GM18517 (cell line): Measurements from ENCODE around the gene F13B.
A peak's percentile ranks its signal among the peaks of the same experiment; 100 is the strongest.
"Not testable (repeated sequence)": the region's sequence is repeated elsewhere in the genome, so short reads cannot be mapped to it uniquely, and the experiment has no call there.

Experiments used
- ATAC-seq: cut with Tn5 transposase; IDR thresholded peaks from one replicate; pipeline ENCODE4 v1.9.1; 2021; ENCODE audit warnings: mild to moderate bottlenecking, moderate library complexity; ENCODE audit not compliant: unreplicated experiment

The F13B gene

DNA sequence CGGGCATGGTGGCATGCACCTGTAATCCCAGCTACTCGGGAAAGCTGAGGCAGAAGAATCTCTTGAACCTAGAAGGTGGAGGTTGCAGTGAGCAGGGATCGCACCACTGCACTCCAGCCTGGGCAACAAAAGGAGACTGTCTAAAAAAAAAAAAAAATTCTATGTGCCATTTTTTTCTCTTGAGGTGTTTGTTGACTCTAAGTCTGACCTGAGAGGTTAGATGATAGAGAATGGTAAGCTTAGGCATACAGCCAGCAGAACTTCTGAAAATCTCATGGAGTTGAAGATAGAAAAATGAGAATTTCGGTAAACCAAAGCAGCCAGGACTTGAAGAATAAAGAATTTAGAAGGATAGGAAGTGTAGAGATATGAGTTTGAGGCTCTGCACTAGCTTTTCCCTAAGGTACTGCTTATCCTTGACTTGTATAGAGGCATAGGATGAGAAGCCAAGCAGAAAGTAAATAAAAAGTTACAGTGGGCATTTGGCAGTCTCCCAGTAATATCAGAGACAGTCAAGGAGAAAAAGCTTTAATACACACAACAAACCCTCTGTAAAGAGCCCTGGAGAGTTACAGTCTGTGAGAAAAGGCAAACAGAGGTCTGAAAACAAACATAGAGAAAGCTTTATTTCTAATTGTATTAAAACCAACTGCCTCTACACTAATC, 24.3 kb downstream of the F13B start:
- no peak for ATAC-seq

DNA sequence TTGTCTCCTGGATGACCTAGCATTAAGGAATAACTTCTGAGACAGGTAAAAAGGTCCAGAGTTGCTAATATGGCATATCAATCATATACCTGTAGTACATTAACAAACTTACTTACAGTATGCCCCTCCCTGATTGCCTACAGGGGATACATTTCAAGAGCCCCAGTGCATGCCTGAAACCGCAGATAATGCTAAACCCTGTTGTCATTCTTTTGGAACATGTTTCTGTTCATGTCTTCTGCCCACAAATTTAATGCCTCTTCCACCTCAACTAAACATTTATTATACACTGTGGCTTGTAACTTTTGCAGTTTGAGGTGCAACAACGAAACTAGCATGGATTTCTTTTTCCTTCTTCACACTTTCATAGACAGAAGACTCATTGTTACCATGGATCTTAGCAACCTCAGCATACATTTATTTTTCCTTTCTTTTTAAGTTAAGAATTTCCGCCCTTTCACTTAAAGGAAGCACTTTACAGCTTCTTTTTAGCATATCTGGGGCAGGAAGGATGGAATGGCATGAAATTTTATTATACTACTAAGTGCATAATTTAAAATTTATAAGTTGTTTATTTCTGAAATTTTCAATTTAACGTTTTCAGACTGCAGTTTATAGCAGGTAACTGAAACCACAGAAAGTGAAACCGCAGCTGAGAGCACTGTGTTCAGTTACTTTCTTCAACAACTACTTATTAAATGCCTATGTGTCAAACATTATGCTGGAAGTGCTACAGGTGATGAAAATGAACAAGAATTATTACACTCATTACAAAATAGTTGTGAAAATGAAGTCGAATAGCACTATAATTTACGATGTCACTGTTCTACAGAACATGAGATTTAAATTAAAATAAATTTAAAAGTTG, 25.3 kb downstream of the F13B start:
- ATAC-seq: peak; percentile 75

DNA sequence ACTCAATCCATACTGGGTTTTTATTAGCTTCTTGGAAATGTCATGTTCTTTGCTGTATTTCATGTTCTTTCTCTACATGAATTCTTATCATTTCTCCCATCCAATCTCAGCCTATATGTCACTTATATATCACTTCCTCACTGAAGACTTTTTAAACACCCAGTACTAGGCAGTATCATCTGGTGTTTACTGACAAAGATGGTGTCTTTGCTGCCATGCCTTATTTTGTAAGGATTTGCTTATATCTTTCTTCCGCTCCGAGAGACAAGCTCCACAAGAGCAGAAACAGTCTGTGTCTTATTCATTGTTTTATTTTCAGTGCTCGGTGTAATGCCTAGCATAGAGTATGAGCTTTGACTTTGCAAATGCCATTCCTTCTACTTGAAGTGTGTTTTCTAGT, 30.2 kb downstream of the F13B start:
- no peak for ATAC-seq

DNA sequence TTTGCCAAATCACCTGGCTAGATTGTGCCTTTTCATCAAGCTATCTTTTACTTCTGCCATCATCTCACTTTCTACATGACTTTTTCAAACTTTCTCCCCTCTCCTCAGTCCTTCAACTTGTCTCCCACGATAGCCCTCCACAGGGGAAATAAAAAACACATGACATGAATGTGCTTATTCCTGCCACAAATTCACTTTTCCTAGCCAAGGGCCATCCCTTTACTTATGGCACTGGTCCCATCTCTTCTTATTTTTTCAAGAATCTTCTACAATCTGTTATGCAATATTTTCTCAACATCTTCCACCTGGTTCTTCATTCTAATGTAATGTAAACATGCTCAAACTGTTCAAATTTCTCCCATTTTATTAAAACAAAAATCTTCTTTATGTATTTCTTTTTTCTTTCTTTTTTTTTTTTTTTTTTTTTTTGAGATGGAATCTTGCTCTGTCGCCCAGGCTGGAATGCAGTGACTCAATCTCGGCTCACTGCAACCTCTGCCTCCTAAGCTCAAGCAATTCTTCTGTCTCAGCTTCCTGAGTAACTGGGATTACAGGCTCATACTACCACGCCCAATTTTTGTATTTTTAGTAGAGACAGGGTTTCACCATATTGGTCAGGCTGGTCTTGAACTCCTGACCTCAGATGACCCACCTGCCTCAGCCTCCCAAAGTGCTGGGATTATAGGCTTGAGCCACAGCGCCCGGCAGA, 32.3 kb downstream of the F13B start:
- ATAC-seq: not testable (repeated sequence)

DNA sequence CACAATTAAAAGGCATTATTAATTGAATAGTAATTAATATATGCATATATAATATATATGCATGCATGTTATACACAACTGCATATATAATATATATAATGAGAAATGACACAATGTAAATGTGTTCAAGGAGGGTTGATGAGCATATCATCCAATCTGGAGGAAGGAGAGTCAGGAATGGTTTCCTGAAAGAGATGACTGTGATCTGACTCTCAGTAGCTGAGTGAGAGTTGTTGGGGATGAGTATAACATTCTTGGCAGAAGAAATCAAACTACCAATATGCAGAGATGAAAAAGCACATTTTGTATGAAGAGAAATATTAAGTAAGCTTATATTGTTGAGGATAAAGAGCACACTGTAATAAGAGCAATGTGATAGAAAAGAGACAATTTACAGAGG, 37.3 kb downstream of the F13B start:
- no peak for ATAC-seq

DNA sequence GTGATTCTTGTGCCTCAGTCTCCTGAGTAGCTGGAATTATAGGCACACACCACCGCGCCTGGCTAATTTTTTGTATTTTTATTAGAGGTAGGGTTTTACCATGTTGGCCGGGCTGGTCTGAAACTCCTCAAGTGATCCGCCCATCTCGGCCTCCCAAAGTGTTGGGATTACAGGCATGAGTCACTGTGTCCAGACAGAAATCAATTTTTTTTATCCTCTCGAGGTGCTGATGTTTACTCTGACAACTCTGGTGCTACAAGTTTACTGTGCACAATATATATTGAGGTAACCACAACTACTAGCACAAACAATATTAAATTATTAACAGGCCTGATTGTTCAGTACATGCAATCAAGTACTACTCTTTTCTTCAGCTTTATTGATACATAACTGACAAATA, 39.7 kb downstream of the F13B start:
- no peak for ATAC-seq

DNA sequence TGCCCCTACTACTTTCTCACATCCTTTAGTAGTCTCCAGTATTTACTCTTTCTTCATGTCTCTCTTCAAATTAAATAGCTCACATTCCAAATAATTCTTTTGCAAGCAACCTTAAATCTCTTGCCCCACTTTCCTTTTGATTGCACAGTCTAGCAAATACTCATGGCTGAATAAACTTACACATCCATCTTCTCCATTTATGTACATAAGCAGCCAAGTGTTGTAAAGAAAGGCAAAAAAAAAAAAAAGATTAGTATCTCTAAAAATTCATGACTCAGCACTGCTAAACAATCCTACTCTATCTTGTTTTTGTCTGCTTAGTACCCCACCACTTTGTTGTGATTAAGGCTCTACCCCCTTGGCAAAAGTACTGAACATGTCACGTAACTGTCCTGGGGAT, 42.6 kb downstream of the F13B start:
- ATAC-seq: no peak

DNA sequence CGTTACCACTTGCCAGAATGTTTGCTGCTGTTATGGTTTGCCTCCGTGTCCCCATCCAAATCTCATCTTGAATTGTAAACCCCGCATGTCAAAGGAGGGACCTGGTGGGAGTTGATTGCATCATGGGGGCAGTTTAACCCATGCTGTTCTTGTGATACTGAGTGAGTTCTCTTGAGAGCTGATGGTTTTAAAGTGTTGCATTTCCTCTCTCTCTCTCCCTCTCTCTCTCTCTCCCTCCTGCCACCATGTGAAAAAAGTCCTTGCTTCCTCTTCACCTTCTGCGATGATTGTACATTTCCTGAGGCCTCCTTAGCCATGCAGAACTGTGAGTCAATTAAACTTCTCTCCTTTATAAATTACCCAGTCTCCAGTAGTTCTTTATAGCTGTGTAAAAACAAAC, 45.3 kb downstream of the F13B start:
- no peak for ATAC-seq

DNA sequence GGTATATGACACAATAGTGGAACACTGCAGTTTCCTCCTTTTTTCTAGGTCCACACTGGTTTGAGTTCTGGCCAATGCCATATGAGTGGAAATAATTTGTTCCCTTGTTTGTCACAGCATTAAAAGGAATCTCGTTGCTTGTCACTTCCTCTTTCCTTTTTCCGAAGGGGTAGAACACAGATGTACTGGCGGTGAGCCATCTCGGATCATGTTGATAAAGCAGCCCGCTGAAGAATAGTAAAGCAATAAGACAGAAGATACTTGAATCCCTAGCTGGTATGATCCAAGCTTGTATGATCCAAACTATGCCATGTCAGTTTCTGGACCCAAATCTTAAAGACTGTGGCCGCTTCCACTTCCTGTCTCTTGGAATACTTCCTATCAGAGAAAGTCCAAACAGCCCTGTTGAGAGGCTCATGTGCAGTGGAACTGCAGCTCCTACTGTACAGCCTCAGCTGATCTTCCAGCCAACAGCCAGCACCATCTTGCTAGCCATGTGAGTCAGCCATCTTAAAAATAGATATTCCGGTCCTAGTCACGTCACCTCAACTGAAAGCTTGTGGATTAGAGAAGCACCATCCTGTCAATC, 49.4 kb downstream of the F13B start:
- no peak for ATAC-seq

DNA sequence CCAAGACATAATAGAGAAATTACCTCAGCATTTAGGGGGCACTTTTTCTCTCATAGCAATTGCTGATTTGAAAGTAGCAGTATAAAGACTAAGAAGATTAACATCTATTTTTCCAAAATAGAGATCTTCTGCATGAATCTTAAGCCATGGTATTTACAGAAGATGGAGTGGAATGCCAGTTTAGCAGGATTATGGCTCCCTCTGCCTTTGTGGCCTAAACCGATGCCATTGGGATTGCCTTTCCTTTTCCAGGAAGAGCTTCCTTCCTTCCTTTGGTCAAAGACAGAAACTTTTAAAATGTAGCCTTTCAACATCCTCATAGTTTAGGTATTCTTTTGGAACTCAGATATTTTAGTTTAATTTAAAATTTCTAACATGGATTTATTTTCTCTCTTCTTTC, 50.3 kb downstream of the F13B start:
- ATAC-seq: no peak

DNA sequence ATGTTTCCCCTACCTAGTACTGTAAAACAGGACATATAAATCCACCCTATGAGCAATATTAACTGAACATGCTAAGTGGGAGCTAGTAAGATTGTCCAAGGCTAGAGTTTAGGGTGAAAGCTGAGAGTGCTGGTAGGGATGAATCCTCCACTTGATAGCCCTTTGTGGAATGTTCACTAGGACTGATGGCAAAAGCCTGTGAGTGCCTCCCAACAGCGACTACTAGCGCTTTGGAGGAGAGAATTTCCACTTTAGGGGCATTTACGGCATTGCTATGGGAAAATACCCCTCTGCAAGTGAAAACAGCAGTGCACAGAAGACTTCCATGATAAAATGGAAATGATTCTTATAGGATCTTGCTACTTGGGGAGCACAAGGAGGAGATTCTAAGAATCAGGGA, 53.8 kb downstream of the F13B start:
- no peak for ATAC-seq

DNA sequence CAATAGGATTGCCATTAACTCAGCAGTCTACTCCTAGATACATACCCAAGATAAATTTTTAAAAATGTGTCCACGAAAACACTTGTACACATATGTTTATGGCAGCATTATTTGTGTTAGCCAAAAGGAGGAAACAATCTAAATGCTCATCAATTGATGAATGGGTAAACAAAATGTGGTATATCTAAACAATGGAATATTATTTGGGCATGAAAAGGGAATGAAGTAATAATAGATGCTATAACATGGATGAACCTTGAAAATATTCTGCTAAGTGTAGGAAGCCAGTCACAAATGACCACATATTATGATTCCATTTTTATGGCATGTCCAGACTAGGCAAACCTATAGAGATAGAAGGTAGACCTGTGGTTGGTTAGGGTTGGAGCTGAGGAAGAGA, 55.4 kb downstream of the F13B start:
- ATAC-seq: no peak

DNA sequence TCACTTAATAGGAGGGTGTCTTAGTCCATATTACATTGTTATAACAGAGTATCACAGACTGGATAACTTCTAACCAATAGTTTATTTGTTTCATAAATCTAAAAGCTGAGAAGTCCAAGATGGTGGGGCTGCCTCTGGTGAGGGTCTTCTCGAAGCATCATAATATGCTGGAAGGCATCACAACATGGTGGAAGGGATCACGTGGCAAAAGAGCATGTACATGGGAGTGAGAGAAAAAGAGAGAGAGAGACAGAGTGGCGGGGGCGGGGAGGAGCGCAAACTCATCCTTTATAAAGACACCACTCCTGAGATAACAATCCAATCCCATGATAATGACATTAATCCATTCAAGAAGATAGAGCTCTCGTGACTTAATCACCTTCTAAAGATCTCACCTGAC, 58.2 kb downstream of the F13B start:
- no peak for ATAC-seq

DNA sequence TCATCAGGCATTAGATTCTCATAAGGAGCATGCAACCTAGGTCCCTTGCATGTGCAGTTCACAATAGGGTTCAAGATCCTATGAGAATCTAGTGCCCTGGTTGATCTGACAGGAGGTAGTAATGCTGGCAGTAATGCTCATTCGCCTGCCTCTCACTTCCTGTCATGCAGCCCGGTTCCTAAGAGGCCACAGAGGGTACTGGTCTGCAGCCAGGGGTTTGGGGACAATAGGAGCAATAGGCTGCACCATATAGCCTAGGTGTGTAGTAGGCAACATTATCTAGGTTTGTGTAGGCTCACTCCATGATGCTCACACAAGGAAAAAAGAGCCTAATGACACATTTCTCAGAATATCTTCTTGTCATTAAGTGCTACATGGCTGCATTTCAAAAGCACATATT, 63.9 kb downstream of the F13B start:
- no peak for ATAC-seq

DNA sequence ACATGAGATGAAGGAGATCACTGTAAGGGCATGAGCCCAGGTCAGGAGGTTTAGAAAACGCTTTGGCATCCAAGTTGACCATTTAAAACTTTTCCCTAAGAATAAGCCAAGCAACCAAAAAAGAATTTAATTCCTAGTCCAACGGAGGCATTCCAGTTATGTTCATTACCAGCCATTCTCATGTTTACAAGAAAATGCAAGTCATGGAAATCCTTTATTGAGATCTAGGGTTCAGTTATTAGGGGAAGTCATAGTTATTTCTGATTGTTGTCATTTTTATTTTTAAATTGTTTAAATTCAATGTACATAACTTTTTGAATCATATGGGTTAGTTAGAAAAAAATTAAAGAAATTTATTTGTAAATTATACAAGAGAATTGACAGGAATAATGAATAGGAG, 65.2 kb downstream of the F13B start:
- ATAC-seq: no peak

DNA sequence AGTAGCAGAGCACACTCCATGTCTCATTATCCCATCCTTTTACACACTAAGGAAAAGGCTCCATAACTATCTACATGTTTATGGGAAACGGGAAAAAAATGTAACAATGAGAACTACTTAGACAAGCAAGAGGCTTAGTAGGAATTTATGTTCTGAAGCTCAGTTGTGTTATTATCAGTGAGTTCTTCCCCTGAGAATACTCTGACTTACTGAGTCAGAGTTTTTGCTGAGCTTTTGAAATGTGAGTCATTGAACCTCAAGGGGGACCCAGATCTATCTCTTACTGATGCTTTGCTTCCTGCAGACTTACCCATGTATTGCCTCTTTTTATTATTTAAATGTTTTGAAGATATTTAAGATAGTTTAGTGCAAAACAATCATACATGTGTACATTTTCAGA, 69.6 kb downstream of the F13B start:
- no peak for ATAC-seq

DNA sequence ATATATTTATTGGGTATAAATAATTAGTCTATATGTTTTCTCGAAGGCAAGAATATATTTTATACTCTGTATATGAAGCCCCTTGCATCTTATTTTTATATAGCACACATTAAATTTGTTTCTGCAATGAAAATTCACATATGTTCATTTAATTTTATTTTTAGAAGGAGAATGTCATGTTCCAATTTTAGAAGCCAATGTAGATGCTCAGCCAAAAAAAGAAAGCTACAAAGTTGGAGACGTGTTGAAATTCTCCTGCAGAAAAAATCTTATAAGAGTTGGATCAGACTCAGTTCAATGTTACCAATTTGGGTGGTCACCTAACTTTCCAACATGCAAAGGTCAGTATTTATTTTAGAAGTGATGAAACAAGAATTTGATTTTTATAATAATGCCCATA, 73.1 kb downstream of the F13B start:
- no peak for ATAC-seq

DNA sequence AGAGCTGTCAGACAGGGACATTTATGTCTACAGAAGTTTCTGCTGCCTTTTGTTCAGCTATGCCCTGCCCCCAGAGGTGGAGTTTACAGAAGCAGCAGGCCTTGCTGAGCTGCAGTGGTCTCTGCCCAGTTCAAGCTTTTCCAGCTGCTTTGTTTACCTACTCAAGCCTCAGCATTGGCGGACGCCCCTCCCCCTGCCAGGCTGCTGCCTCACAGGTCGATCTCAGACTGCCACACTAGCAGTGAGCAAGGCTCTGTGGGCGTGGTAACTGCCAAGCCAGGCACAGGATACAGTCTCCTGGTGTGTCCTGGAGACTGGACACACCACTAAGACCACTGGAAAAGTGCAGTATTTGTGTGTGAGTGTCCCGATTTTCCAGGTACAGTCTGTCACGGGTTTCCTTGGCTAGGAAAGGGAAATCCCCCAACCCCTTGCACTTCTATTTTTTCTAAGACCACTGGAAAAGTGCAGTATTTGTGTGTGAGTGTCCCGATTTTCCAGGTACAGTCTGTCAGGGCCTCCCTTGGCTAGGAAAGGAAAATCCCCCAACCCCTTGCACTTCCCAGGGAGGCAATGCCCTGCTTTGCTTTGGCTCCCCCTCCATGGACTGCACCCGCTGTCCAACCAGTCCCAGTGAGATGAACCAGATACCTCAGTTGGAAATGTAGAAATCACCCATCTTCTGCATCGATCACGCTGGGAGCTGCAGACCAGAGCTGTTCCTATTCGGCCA, 75.0 kb downstream of the F13B start:
- ATAC-seq: not testable (repeated sequence)
